GM19395 (cell line): Measurements from ENCODE around the gene CAMTA1.

Experiments
- ATAC-seq: cut with Tn5 transposase; IDR thresholded peaks from one replicate; pipeline ENCODE4 v1.9.1; 2021; ENCODE audit warnings: mild to moderate bottlenecking, moderate library complexity; ENCODE audit not compliant: unreplicated experiment

The CAMTA1 gene

GRCh38 chr1:7648761-7649384, 863.6 kb downstream of the CAMTA1 start:
- no peak for ATAC-seq

- no peak for ATAC-seq
These were observed 865.5 kb downstream of the CAMTA1 start for GRCh38 chr1:7650801-7651200.

GRCh38 chr1:7651203-7651602, 865.9 kb downstream of the CAMTA1 start:
- no peak for ATAC-seq

GRCh38 chr1:7652061-7652460, 866.8 kb downstream of the CAMTA1 start:
- ATAC-seq = no peak

GRCh38 chr1:7652515-7653098, 867.4 kb downstream of the CAMTA1 start:
- no peak for ATAC-seq

- ATAC-seq = no peak
These were observed 869.5 kb downstream of the CAMTA1 start for GRCh38 chr1:7654725-7655124.

- ATAC-seq = no peak
These were observed 870.1 kb downstream of the CAMTA1 start for GRCh38 chr1:7655354-7655753.

- ATAC-seq = no peak
These were observed 871.4 kb downstream of the CAMTA1 start for GRCh38 chr1:7656557-7657215.

- no peak for ATAC-seq
These were observed 872.2 kb downstream of the CAMTA1 start for GRCh38 chr1:7657287-7658016.

GRCh38 chr1:7658099-7658498, 872.8 kb downstream of the CAMTA1 start:
- ATAC-seq = no peak

- ATAC-seq = no peak
These were observed 874.3 kb downstream of the CAMTA1 start for GRCh38 chr1:7659514-7659913.

GRCh38 chr1:7663451-7664146, 878.3 kb downstream of the CAMTA1 start:
- ATAC-seq = no peak

- ATAC-seq = no peak
These were observed 879.1 kb downstream of the CAMTA1 start for GRCh38 chr1:7664147-7664892.

GRCh38 chr1:7664893-7665250, 879.6 kb downstream of the CAMTA1 start:
- no peak for ATAC-seq

- ATAC-seq = no peak
These were observed 881.0 kb downstream of the CAMTA1 start for GRCh38 chr1:7666249-7666648.

GRCh38 chr1:7667159-7667558, 881.9 kb downstream of the CAMTA1 start:
- no peak for ATAC-seq

GRCh38 chr1:7667625-7668218, 882.5 kb downstream of the CAMTA1 start:
- ATAC-seq = no peak

- no peak for ATAC-seq
These were observed 884.5 kb downstream of the CAMTA1 start for GRCh38 chr1:7669559-7670311.

- ATAC-seq = no peak
These were observed 885.3 kb downstream of the CAMTA1 start for GRCh38 chr1:7670334-7671145.
